Neutrophil (primary cell): Measurements from ENCODE around the gene RBBP5.

ENCODE experiments used
- H3K27ac ChIP-seq: fragments of 200-600 bp; sonication (generic); 2 replicates; pipeline ENCODE4 v1.5.1; 2016; ENCODE audit warnings: mild to moderate bottlenecking, moderate library complexity
- H3K27me3 ChIP-seq: fragments of 200-600 bp; sonication (generic); 2 replicates; pipeline ENCODE4 v1.6.0; 2016; ENCODE audit warnings: mild to moderate bottlenecking
- H3K36me3 ChIP-seq: fragments of 200-600 bp; sonication (generic); 2 replicates; pipeline ENCODE4 v1.5.1; 2017
- H3K4me1 ChIP-seq, 2 experiments: fragments of 200-600 bp in 1 of 2; sonication (generic) in 1 of 2; 1 replicate in 1 of 2; 2 replicates in 1 of 2; pipeline versions ENCODE4 v1.5.1 to v1.6.1; 2013 to 2016; ENCODE audit warnings: low read depth in 1 of 2, low read length in 1 of 2, mild to moderate bottlenecking in 1 of 2, moderate library complexity in 1 of 2; ENCODE audit not compliant: control insufficient read depth in 1 of 2, insufficient read depth in 1 of 2
- H3K4me3 ChIP-seq, 2 experiments: fragments of 200-600 bp in 1 of 2; sonication (generic) in 1 of 2; 1 replicate in 1 of 2; 2 replicates in 1 of 2; pipeline ENCODE4 v1.5.1; 2013 to 2016; ENCODE audit warnings: low read depth in 1 of 2, low read length in 1 of 2, mild to moderate bottlenecking in 1 of 2, moderate library complexity in 1 of 2
- H3K9me3 ChIP-seq: fragments of 200-600 bp; sonication (generic); 2 replicates; pipeline ENCODE4 v1.5.1; 2016
- TF ChIP-seq, protein P1 (sequence below): fragments of 200-600 bp; sonication (generic); IDR thresholded peaks from 2 replicates; pipeline ENCODE4 v1.5.1; 2016; ENCODE audit warnings: antibody characterized with exemption

The RBBP5 gene

DNA sequence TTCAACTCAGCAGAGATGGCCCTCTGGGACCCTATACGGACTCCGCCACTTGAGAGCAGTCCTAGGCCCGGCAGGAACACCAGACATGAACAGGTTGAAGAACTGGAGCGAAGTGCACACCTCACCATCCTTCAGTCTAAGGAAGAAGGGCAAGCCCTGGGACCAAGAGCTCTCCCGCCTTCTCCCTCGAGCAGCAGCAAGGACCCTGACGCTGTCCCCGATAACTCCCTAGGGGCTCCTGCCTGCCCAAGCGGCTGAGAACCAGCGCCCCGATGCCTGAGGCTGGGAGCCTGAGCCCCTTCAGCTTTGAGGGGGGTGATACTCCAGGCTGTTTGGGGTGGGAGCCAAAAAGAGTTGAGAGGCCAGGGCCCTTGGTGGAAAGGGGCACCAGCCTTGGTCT, 47.7 kb downstream of the RBBP5 start:
- no peaks in the 10 kb centered on the region for H3K36me3 ChIP-seq
- H3K4me1 ChIP-seq = no peaks in the 10 kb centered on the region
- H3K9me3 ChIP-seq = no peaks in the 10 kb centered on the region
- H3K27me3 ChIP-seq = no peaks in the 10 kb centered on the region
- no peak overlapping the region for H3K4me3 ChIP-seq
- TF ChIP-seq, protein P1, sequence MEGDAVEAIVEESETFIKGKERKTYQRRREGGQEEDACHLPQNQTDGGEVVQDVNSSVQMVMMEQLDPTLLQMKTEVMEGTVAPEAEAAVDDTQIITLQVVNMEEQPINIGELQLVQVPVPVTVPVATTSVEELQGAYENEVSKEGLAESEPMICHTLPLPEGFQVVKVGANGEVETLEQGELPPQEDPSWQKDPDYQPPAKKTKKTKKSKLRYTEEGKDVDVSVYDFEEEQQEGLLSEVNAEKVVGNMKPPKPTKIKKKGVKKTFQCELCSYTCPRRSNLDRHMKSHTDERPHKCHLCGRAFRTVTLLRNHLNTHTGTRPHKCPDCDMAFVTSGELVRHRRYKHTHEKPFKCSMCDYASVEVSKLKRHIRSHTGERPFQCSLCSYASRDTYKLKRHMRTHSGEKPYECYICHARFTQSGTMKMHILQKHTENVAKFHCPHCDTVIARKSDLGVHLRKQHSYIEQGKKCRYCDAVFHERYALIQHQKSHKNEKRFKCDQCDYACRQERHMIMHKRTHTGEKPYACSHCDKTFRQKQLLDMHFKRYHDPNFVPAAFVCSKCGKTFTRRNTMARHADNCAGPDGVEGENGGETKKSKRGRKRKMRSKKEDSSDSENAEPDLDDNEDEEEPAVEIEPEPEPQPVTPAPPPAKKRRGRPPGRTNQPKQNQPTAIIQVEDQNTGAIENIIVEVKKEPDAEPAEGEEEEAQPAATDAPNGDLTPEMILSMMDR = no peak
- H3K27ac ChIP-seq = no peak overlapping the region

DNA sequence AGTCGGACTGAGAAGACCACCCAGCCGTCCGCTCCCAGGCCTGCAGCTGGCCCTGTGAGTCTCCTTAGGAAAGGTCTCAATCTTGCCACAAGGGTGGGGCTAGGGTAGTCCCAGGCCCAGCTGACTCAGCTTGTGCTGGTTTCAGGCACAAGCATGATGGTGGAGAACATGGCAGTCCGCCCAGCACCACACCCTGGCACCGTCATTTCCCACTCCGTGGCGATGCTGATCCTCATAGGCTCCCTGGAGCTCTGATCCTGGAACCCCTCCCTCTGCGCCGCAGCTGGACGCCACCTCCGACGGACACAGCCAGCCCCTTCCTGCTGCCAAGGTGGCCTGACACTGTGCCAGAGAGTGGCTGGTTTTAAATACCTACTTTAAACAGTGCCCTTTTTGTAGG, 48.3 kb downstream of the RBBP5 start:
- H3K27ac ChIP-seq = no peak overlapping the region
- H3K27me3 ChIP-seq = no peaks in the 10 kb centered on the region
- no peaks in the 10 kb centered on the region for H3K9me3 ChIP-seq
- TF ChIP-seq, protein P1 = no peak
- H3K36me3 ChIP-seq = no peaks in the 10 kb centered on the region
- H3K4me3 ChIP-seq = no peak overlapping the region
- no peaks in the 10 kb centered on the region for H3K4me1 ChIP-seq

DNA sequence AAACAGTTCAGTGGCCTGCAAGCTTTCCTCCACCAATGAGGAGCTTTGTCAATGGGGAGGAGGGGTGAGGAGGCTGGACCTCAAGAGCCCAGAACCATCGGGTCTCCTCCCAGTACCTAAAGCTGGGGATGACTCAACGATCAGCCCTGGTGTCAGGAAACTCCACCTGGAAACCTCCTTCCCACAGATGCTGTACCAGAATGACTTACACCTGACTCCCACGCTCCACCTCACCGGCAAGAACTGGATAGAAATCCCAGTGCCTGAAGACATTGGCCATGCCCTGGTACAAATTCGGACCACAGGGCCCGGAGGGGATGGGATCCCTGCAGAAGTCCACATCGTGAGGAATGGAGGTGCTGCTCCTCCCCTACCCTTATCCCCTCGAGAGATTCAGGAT, 48.9 kb downstream of the RBBP5 start:
- Histone ChIP-seq H3K9me3 (no peaks in the 10 kb centered on the region), H3K4me1 (no peaks in the 10 kb centered on the region), H3K36me3 (no peaks in the 10 kb centered on the region), H3K4me3 (no peak overlapping the region), H3K27me3 (no peaks in the 10 kb centered on the region), H3K27ac (no peak overlapping the region)
- TF ChIP-seq, protein P1 = no peak

DNA sequence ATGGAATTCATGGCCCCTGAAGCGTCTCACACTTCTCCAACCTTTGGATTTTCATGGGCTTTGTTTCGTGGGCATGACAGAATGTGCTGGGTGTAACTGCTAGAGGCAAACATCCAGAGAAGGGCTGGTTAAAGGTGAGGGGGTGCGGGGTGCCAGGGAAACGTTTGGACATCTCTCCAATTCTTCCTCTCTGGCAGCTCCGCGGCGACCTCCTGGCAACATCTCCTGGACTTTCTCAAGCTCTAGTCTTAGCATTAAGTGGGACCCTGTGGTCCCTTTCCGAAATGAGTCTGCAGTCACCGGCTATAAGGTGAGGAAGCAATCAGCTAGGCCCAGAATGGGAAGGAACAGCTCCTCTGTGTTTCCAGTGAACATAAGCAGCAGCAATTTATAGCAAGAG, 49.5 kb downstream of the RBBP5 start:
- TF ChIP-seq, protein P1 = no peak
- H3K4me1 ChIP-seq = no peaks in the 10 kb centered on the region

DNA sequence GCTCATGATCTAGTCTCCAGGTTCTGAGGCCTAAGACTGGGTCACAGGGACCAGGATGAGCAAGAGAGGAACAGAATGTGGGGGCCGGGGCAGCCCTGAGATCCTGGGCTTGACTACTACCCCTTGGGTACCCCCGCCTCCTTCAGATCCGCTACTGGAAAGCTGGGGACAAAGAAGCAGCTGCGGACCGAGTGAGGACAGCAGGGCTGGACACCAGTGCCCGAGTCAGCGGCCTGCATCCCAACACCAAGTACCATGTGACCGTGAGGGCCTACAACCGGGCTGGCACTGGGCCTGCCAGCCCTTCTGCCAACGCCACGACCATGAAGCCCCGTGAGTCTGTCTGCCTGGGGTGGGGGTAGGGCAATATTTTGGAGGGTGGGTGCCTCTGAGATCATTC, 50.0 kb downstream of the RBBP5 start:
- H3K4me1 ChIP-seq = no peaks in the 10 kb centered on the region

More for the DNA sequence above, 49.5 kb downstream of the RBBP5 start:
- Histone ChIP-seq H3K36me3 (no peaks in the 10 kb centered on the region), H3K4me3 (no peak overlapping the region), H3K27ac (no peak overlapping the region), H3K27me3 (no peaks in the 10 kb centered on the region), H3K9me3 (no peaks in the 10 kb centered on the region)

More for the DNA sequence above, 50.0 kb downstream of the RBBP5 start:
- no peak overlapping the region for H3K4me3 ChIP-seq
- TF ChIP-seq, protein P1 = no peak
- H3K27me3 ChIP-seq = no peaks in the 10 kb centered on the region
- H3K9me3 ChIP-seq = no peaks in the 10 kb centered on the region
- no peak overlapping the region for H3K27ac ChIP-seq
- H3K36me3 ChIP-seq = no peaks in the 10 kb centered on the region
